GM21390 (cell line): ENCODE results near the gene INSYN2B.

Experiments used
- ATAC-seq: cut with Tn5 transposase; IDR thresholded peaks from one replicate; pipeline ENCODE4 v1.9.1; 2021; ENCODE audit not compliant: unreplicated experiment

The INSYN2B gene

GRCh38 chr5:169980418-169981053, at the start of gene INSYN2B:
INSYN2B (minus strand) TSS chr5:169980495; CDS start chr5:169883898, 96,597 bp downstream.
- peak; percentile 74 for ATAC-seq

DNA sequence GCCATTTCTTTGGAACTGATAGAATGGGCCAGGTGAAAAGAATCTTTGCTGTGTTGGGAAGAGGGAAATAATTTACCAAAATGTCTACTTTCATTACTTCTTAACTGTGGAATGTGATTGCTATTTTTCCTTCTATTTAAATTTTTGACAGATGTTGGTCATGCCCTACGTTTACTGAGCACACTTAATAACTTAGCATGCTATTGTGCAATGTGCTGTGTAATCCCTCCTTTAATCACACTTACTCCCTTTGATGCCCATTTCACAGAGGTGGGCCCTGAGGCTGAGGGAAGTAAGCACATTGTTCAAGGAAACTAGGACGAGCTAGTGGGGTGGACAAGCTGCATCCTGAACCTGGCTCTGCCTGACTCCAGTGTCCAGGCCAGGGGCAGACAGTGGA, 47.8 kb upstream of the INSYN2B start:
- ATAC-seq = no peak

DNA sequence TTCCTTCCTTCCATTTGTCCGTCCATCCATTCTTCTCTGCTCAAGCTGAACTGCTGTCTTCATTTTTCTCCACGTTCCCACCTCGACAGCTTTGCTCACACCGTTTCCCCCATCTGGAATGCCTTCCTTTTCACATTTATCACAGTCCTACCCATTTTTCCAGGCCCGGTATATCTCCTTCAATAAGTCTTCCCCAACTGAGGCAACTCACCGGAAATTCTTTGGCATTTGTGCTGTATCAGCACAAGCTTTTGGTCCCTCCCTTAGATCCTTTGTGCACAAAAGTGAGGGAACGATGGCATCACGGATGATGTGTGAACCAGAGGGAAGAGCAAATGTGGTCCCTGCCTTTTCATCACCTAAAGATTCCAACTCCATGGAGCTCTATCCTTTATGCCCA, 45.6 kb upstream of the INSYN2B start:
- ATAC-seq = no peak

DNA sequence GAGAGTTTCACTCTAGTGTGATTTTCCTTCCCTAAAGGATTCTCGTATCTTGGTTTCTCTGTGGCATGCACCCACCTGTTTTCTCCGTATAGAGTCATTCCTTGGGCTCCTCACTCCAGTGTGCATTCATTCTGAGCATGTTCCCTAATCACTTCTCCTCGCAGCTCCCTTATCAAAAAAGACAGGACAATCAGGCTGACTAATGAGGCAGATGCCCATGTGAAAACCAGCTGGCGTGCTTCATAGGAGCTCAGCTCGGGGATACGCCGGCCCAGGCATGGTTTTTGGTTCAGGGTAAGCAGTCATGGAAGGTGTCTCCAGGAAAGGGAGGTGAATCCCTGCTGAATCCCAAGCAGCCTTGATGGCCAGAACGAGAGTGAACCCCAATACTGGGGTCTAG, 41.2 kb upstream of the INSYN2B start:
- ATAC-seq = no peak

- ATAC-seq = no peak
Measured at GRCh38 chr5:170020423-170020822, 40.1 kb upstream of the INSYN2B start.

DNA sequence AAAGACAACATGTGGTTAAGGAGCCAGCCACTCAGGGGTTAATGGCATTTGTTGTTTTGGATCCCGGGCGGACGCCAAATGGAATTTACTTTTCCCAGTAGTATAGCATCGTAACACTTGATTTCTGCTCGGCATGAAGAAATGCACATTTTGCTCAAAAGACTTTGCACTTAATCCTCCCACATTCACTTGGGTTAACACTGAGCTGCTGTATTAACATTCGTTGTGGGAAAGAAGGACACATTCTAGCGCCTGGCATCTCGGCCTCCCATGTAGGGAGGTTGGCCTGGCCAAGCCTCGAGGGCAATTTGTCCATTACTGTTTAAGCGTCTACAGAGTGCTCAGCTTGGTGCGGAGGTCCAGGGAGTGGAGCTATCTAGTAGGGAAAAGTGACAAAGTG, 32.3 kb upstream of the INSYN2B start:
- no peak for ATAC-seq

- no peak for ATAC-seq
Measured at GRCh38 chr5:170011751-170012150, 31.5 kb upstream of the INSYN2B start.

GRCh38 chr5:170010595-170010994, 30.3 kb upstream of the INSYN2B start:
- no peak for ATAC-seq

DNA sequence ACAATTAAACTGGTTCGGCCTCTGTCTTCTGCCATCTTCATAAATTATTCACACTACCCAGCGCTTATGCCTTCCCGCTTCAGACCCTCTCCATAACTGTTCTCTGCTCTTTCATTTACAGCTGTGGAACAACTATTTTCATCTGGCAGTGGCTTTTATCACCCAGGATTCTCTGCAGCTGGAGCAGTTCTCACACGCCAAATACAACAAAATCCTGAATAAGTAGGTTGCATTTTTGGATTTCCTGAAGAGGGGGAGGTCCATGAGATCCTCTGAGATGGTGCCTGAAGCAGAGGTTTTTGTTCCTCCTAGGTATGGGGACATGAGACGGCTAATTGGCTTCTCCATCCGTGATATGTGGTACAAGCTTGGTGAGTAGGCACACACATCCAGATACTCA, 28.1 kb upstream of the INSYN2B start:
- ATAC-seq = no peak

DNA sequence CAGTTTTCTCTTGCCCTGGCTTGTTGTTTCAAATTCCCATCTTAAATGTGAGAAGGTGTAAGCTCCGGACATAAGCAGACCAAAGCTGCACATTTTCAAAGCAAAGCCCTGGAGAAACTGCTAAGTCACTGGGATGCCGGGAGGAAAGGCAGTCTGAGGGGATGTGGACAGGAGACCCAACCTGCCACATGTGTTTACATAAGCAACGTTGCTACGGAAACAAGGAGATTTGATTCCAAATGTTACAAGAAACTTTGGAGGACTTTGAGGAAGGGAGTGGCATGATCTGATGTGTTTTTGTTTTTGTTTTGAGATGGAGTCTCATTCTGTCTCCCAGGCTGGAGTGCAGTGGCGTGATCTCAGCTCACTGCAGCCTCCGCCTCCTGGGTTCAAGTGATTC, 25.7 kb upstream of the INSYN2B start:
- no peak for ATAC-seq

- ATAC-seq = no peak
Measured at GRCh38 chr5:170000155-170000554, 19.9 kb upstream of the INSYN2B start.

DNA sequence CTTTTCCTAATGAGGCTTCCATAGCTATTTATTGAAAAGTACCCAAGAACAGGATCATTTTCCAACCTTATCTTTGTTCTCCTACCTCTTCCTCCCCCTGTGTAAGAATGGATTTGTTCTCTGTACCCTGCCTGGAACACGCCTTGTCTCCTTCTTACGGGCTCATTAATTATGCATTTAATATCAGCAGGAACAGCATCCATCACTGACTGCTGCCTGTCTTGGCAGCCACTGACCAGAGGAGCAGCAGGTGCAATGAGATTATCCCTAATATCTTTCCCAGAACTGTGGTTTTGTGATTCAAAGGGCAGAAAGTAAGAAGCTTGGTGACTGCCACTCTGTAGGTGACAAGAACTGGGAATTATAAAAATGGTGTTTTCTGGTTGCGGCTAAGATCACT, 19.3 kb upstream of the INSYN2B start:
- ATAC-seq = no peak

DNA sequence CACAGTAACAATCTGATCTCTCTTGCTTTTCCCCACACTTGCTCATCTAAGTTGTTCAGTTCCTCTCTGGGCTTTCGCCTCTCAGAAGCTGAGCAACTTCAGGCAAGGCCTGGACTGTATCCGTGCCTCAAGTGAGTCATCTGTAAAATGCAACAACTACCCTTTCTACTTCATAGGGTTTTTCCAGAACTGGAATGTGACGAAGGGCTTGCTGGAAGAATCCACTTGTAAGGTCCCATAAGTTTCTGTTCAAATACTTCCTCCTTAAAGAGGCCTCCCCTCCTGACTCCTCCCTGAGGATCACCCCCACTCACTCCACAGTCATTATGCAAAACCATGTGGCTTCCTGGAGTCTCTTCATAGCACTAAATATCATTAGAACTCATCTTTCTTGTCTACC, 17.5 kb upstream of the INSYN2B start:
- no peak for ATAC-seq

DNA sequence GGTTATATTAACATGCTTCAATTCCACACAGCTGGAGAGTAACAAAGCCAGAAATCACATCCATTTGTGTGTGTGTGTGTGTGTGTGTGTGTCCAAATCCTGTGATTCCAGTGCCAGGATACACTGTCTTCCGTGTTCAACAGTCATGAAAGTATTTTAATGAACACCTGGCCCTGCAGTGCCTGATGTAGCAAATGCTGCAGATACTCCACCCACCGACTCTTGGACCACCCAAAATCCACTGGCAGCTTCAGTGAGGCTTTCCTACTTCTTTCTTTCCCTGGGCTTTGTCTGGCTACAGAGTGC, 13.1 kb upstream of the INSYN2B start:
- no peak for ATAC-seq

DNA sequence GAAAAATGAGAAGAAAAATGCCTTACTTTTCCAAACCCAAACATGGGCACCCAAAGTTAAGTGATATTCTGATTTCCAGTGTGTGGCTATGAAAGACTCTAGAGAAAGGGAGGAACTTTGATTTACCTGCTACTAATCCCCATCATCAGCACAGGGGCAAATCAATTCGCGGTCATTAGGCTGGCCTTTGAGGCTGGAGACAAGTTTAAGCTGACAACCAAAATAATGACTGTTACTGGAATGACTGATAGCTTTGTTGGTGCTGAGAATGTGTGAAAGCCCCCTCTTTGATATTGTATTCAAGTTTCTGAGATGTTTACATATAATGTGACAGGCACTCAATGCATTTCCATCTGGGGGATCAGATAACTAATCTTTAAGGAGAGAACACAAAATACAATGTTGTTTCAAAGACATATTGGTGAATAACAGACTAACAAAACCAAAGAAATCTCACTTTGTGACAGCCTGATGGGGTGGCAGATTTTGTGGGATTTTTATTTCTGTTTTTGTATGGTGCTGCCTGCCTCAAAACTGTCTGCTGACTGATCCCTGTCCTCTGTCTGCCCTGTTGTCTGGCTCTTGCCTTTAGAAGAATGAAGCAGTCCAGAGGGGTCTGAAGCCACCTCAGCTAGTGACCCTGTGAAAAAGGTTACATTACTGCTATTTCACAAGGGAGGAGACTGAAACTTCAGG, 12.6 kb upstream of the INSYN2B start:
- no peak for ATAC-seq

DNA sequence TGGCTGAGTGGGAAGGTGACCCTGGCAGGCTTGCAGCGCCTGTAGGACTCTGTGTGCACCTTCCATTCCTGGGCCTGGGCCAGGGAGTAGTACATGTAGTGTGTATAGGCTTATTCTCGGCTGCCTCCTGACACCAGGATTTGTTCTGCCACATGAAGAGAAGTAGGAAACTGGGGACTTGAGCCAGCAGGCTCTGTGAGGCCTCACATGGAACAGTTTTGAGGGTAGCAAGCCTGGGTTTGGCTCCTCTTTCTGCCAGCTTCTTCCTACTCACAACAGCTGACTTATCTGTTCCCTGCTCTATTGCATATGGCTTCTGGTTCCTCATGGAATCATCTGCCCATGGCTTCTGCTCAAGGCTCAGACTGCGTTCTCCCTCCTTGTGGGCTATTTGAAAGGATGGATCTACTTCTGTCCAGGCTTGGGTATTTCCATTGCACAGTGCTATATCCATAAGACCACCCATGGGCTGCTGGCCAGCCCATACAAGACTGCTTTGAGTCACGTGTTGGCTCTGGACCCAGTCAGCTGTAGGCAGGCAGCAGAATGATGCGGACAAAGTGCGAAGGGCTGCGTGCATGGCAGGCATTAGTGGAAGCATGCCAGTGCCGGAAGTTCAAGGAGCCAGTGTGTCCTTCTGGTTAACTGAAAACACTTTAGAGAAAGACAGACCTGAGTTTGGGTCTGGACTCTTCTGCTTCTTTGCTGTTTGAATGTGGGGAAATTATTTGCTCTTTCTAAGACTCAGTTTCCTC, 11.0 kb upstream of the INSYN2B start:
- no peak for ATAC-seq

GRCh38 chr5:169989365-169989764, 9.1 kb upstream of the INSYN2B start:
- ATAC-seq = no peak

GRCh38 chr5:169988947-169989346, 8.7 kb upstream of the INSYN2B start:
- no peak for ATAC-seq

DNA sequence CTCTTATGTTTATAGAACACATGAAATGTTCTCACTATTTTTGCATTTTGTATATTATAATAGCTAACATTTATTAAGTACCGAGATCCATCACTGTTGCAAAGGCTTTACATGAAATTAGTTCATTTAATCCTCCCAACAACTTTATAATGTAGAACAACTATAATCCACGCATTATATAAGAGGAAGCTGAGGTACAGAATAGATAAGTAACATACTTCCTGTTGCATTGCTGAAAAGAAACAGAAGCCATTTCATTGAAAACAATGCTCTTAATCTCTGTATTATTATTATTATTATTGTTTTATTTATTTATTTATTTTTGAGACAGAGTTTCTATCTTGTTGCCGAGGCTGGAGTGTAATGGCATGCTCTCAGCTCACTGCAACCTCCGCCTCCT, 7.9 kb upstream of the INSYN2B start:
- no peak for ATAC-seq

DNA sequence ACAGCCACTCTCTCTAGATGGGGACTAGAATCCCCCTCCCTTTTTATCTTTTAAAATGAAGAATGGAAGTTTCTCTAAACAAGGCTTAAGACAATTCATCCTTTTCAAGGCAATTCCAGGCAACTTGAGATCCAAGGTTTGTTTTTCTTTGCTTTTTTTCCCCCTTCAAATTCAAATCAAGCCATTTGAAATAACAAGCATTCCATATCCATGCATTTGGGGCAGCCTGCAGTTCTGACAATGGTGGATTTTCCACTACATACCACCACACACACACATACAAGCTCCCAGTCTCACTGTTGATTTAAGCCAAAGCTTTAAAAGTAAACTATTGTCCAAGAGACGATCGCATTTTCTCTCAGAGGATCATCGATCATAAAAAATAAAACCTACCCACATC, 424 bp downstream of the INSYN2B start:
- ATAC-seq = no peak

- no peak for ATAC-seq
Measured at GRCh38 chr5:169978714-169979113, 1.6 kb downstream of the INSYN2B start.

DNA sequence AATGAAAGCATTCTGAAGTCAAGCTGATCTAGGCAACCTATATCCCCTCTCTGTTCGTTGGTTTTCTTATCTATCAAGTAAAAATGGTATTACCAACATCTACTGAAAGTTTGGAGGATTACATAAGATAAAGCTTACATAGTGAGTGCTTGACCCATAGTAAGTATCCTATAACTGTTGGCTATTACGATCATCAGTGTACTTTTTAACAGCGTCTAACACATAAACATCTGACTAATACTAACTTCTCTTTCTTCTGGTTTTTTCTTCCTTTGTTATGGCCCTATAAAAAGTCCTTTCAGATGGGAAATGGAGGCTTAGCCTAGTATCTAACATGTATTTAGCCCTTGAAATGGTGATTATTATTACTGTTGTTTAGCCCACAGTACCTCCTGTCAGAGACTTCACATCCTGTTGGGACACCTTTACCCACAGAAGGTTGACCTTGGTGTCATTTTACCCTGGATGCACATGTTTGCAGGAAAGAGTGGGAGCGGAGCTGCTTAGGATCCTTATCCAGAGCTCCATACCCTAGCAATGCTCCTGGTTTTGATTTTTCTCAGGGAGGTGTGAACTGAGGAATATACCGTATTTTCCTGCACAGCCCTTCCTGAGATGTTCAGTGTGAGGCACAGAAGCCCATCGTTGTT, 6.0 kb downstream of the INSYN2B start:
- ATAC-seq = no peak
